ENCODE measurements around the gene CACFD1. TPM values are rescaled to one million over a fixed set of nuclear protein-coding genes. Genes with fewer than 3 reads are reported as not detected.

Gene CACFD1
- total RNA-seq, result 19.4 TPM

GRCh38 chr9:133459476-133460404, at the start of gene CACFD1:
TSS of gene CACFD1 (plus strand) at chr9:133459978. CDS start at chr9:133460067, 89 bp downstream.

GRCh38 chr9:133417541-133418461, 42.0 kb upstream of the CACFD1 start, which contains the start of gene REXO4:
TSS of gene REXO4 (minus strand) at chr9:133418010. CDS start at chr9:133417844, 166 bp downstream.

GRCh38 chr9:133421615-133422542, 37.9 kb upstream of the CACFD1 start, which contains the start of gene ADAMTS13:
TSS of gene ADAMTS13 (plus strand) at chr9:133422367. CDS start at chr9:133422444, 77 bp downstream.

GRCh38 chr9:133478851-133479711, 19.3 kb downstream of the CACFD1 start, which contains the start of gene SLC2A6:
TSS of gene SLC2A6 (minus strand) at chr9:133479099. CDS start at chr9:133479059, 40 bp downstream.

Other genes with a start within 250 kb of the CACFD1 start
- gene ABO, start 184.8 kb upstream of the CACFD1 start, total RNA-seq, result 2.0 TPM
- gene SURF6, start 123.8 kb upstream of the CACFD1 start, total RNA-seq, result 20.2 TPM
- 50.6 TPM for gene MED22, start 111.8 kb upstream of the CACFD1 start, total RNA-seq
- 1,215 TPM for gene RPL7A, start 111.8 kb upstream of the CACFD1 start, total RNA-seq
- gene SURF1, start 103.5 kb upstream of the CACFD1 start, total RNA-seq, result 18.3 TPM
- gene SURF2, start 103.4 kb upstream of the CACFD1 start, total RNA-seq, result 9.7 TPM
- 136 TPM for gene SURF4, start 83.9 kb upstream of the CACFD1 start, total RNA-seq
- 1.3 TPM for gene STKLD1, start 83.6 kb upstream of the CACFD1 start, total RNA-seq
- gene REXO4, start 42.0 kb upstream of the CACFD1 start, total RNA-seq, result 20.8 TPM
- gene ADAMTS13, start 37.6 kb upstream of the CACFD1 start, total RNA-seq, result 5.1 TPM
- 2.9 TPM for gene SLC2A6, start 19.1 kb downstream of the CACFD1 start, total RNA-seq
- gene MYMK, start 65.0 kb downstream of the CACFD1 start, total RNA-seq, result 2.1 TPM
- gene ADAMTSL2, start 74.7 kb downstream of the CACFD1 start, total RNA-seq, result 4.3 TPM
- not detected for gene FAM163B, start 149.4 kb downstream of the CACFD1 start, total RNA-seq
- gene DBH, start 176.4 kb downstream of the CACFD1 start, total RNA-seq, result 0.11 TPM